WERI-Rb-1 (cell line): ENCODE data around the gene MFSD8.
"Not testable (repeated sequence)": the region's sequence is repeated elsewhere in the genome, so short reads cannot be mapped to it uniquely, and the experiment has no call there.

Experiments
- DNase-seq: peaks from one replicate; pipeline ENCODE4 v3.0.0-alpha.2; 2020
- H3K27ac ChIP-seq: fragments of 250-450 bp; sonication (Bioruptor Pico); 2 replicates; pipeline ENCODE4 v1.5.1; 2020; ENCODE audit warnings: mild to moderate bottlenecking, moderate library complexity
- H3K27me3 ChIP-seq: fragments of 250-450 bp; sonication (Bioruptor Pico); 2 replicates; pipeline ENCODE4 v1.5.1; 2021; ENCODE audit warnings: mild to moderate bottlenecking, low read depth, moderate library complexity; ENCODE audit not compliant: insufficient read depth, severe bottlenecking
- H3K36me3 ChIP-seq: fragments of 250-450 bp; sonication (Bioruptor Pico); 2 replicates; pipeline ENCODE4 v1.5.1; 2020; ENCODE audit warnings: mild to moderate bottlenecking, moderate library complexity
- H3K4me3 ChIP-seq: 2 replicates; pipeline ENCODE4 v1.5.1; 2011; ENCODE audit warnings: low read depth, mild to moderate bottlenecking, control low read depth, low read length
- H3K9me3 ChIP-seq: fragments of 250-450 bp; sonication (Bioruptor Pico); 2 replicates; pipeline ENCODE4 v1.5.1; 2021; ENCODE audit warnings: mild to moderate bottlenecking, moderate library complexity; ENCODE audit not compliant: severe bottlenecking
- TF ChIP-seq, protein P1 (sequence below): IDR thresholded peaks from 2 replicates; pipeline ENCODE4 v1.5.1; 2011; ENCODE audit warnings: low read depth, mild to moderate bottlenecking, control low read depth, inconsistent platforms, low read length

Gene MFSD8

DNA sequence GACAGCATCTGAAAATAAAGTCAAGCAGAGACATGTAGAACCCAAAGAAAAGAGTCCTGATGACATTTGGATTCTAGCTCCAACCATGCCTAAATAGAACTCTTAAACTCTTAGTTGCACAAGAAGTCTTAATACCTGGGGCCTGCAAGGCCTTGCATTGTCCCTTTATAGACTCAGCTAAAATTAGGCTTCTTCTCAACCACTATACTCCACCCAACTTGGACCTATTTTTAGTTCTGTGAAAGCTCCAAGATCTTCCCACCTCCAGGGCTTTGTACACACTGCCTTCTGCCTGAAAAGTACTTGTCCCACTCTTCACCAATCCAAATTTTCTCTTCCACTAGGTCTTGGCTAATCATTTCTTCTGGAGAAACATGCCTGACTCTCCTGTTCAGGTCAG, 47.8 kb downstream of the MFSD8 start:
- peaks cover 4% of the 10 kb centered on the region for H3K36me3 ChIP-seq
- no peaks in the 10 kb centered on the region for H3K9me3 ChIP-seq
- no peaks in the 10 kb centered on the region for H3K27me3 ChIP-seq
- TF ChIP-seq, protein P1, sequence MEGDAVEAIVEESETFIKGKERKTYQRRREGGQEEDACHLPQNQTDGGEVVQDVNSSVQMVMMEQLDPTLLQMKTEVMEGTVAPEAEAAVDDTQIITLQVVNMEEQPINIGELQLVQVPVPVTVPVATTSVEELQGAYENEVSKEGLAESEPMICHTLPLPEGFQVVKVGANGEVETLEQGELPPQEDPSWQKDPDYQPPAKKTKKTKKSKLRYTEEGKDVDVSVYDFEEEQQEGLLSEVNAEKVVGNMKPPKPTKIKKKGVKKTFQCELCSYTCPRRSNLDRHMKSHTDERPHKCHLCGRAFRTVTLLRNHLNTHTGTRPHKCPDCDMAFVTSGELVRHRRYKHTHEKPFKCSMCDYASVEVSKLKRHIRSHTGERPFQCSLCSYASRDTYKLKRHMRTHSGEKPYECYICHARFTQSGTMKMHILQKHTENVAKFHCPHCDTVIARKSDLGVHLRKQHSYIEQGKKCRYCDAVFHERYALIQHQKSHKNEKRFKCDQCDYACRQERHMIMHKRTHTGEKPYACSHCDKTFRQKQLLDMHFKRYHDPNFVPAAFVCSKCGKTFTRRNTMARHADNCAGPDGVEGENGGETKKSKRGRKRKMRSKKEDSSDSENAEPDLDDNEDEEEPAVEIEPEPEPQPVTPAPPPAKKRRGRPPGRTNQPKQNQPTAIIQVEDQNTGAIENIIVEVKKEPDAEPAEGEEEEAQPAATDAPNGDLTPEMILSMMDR: no peak
- DNase-seq: no peak
- no peak overlapping the region for H3K4me3 ChIP-seq
- H3K27ac ChIP-seq: no peak overlapping the region

DNA sequence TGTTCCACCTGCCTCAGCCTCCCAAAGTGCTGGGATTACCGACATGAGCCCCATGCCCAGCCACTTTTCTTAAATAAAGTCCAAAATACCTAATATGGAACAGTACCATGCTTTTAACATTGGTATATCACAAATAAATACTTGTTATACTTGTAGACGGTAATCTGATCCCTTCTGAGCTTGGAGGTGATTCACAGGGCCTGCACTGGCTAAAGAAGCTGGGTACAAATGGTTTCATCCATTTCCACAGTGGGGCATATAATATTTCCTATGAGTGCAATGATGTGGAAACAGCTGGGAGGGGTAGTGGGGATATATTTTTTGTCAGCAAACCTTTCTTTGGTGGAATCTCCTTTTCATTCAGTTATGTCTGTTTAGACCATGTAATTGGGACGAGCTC, 48.5 kb downstream of the MFSD8 start:
- H3K4me3 ChIP-seq: no peak overlapping the region
- no peak overlapping the region for H3K27ac ChIP-seq
- peaks cover 4% of the 10 kb centered on the region for H3K36me3 ChIP-seq
- no peaks in the 10 kb centered on the region for H3K27me3 ChIP-seq
- TF ChIP-seq, protein P1: no peak
- H3K9me3 ChIP-seq: no peaks in the 10 kb centered on the region
- DNase-seq: no peak

DNA sequence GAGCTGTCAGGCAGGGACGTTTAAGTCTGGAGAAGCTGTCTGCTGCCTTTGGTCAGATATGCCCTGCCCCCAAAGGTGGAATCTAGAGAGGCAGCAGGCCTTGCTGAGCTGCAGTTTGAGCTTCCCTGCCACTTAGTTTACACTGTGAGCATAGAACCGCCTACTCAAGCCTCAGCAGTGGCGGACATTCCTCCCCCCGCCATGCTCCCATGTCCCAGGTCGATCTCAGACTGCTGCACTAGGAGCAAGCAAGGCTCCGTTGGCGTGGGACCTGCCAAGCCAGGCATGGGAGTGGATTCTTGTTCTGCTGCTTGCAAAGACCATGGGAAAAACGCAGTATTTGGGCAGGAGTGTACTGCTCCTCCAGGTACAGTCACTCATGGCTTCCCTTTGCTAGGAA, 59.9 kb downstream of the MFSD8 start:
- DNase-seq: no peak
- Histone ChIP-seq H3K27ac (no peak overlapping the region), H3K36me3 (no peaks in the 10 kb centered on the region), H3K4me3 (no peak overlapping the region), H3K9me3 (no peaks in the 10 kb centered on the region), H3K27me3 (no peaks in the 10 kb centered on the region)
- TF ChIP-seq, protein P1: no peak

DNA sequence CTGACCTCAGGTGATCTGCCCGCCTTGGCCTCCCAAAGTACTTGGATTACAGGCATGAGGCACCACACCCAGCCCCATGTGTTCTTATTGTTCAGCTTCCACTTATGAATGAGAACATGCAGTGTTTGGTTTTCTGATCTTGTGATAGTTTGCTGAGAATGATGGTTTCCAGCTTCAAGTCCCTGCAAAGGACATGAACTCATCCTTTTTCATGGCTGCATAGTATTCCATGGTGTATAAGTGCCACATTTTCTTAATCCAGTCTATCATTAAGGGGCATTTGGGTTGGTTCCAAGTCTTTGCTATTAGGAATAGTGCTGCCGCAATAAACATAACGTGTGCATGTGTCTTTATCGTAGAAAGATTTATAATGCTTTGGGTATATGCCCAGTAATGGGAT, 65.3 kb downstream of the MFSD8 start:
- H3K27ac ChIP-seq, H3K9me3 ChIP-seq, H3K27me3 ChIP-seq, DNase-seq, H3K4me3 ChIP-seq: not testable (repeated sequence)
- peaks cover 42% of the 10 kb centered on the region for H3K36me3 ChIP-seq

DNA sequence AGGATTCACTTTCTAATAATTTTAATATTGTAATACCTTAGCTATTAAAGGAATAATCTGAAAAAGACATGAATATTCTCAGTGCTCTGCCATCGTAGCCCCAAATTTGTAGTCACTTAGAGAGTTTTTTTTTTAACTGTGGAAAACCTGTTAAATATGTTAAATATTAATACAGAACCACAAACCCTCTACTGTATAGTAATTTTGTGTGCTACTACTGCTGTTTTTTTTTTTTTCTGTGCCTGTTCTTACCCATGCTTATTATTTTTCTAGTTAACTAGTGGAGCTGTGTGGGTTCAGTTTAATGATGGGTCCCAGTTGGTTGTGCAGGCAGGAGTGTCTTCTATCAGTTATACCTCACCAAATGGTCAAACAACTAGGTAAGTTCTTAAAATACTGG, 68.4 kb downstream of the MFSD8 start:
- Histone ChIP-seq H3K27ac (no peak overlapping the region), H3K9me3 (no peaks in the 10 kb centered on the region), H3K27me3 (no peaks in the 10 kb centered on the region), H3K36me3 (peaks cover 73% of the 10 kb centered on the region), H3K4me3 (no peak overlapping the region)
- no peak for DNase-seq
- TF ChIP-seq, protein P1: no peak

DNA sequence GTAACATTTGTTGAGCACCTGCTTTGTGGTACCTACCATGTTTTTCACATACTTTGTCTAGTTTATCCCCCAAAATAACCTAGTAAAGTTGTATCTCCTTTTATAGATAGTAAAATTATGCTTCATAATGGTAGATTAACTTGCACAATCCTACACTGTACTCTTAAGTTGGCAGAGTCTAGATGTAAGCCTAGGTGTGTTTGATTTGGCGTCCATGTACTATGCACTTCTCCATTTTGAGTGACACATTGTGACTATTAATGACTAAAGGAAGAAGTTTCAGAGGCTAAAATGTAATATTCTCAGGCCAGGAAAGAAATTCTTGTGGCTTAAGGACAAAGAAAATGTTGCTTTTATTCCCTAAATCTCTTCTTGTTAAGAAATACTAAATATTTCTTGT, 68.9 kb downstream of the MFSD8 start:
- Histone ChIP-seq H3K4me3 (no peak overlapping the region), H3K36me3 (peaks cover 78% of the 10 kb centered on the region), H3K27me3 (no peaks in the 10 kb centered on the region), H3K27ac (no peak overlapping the region), H3K9me3 (no peaks in the 10 kb centered on the region)
- TF ChIP-seq, protein P1: no peak
- DNase-seq: no peak
